Stimulated activated CD4-positive, alpha-beta T cell treated with anti-CD3 and anti-CD28 coated beads, Interleukin-1b, Interleukin-23, amount 100 ng/mL, for 24 hours (primary cell): ENCODE results near the gene FERMT2.

ENCODE experiments used
- DNase-seq, 4 experiments: peaks; one replicate each; pipeline ENCODE4 v3.0.0-alpha.2; 2020; ENCODE audit warnings: low read depth in 4 of 4, low spot score in 1 of 4

The FERMT2 gene

GRCh38 chr14:52829527-52830185 lies 121.2 kb downstream of the FERMT2 start:
- no peak for DNase-seq

DNA sequence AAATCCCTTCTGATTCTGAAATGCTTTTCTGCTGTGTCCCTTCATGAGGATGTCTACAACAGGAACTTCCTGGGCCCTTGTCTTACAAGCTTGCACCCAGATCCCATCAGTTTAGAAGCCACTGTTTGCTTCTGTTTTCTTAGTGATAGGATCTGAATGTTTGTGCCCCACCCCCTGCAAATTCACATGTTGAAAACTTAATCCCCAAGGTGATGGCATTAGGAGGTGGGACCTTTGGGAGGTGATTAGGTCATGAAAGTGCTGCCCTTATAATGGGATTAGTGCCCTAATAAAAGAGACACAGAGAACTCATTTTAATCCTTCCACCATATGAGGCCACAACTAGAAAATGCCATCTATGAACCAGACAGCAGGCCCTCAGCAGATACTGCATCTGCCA lies 123.4 kb downstream of the FERMT2 start:
- DNase-seq = no peak

GRCh38 chr14:52825085-52825484 lies 125.8 kb downstream of the FERMT2 start:
- DNase-seq = no peak

GRCh38 chr14:52824462-52824861 lies 126.4 kb downstream of the FERMT2 start:
- no peak for DNase-seq

GRCh38 chr14:52821805-52822250 lies 129.0 kb downstream of the FERMT2 start:
- DNase-seq = no peak

DNA sequence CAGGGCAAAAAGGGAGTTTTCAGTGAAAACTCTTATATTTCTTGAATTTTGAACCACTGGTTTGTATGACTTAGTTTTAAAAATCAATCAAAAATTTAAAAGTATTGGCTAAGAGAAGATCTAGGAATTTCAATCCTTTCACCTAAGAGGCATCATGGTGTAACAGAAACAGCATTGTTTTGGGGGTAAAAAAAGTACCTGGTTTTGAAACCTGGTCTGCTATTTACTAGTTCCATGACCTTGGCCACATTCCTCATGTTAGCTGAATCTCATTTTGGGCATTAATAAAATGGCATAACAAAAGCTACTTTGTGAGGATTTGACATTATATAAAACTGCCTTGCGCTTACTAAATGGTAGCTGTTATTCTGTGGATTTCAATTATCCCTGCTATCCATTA lies 142.7 kb downstream of the FERMT2 start:
- DNase-seq = no peak
